HepG2 (cell line): ENCODE measurements around the gene CSMD2. TPM values are rescaled to one million over a fixed set of nuclear protein-coding genes. Genes with fewer than 3 reads are reported as not detected.

Experiments
- CBX1 ChIP-seq: IDR thresholded peaks from one replicate; pipeline ENCODE4 v1.6.1; 2016; ENCODE audit warnings: antibody characterized with exemption, low read depth
- KLF13 ChIP-seq: sonication (generic); formaldehyde crosslinking; IDR thresholded peaks from 2 replicates; pipeline ENCODE4 v1.4.0; 2020; ENCODE audit warnings: mild to moderate bottlenecking, missing genetic modification reagents
- KLF16 ChIP-seq, 2 experiments: sonication (generic) in 1 of 2; formaldehyde crosslinking in 1 of 2; IDR thresholded peaks; 2 replicates each; pipeline versions ENCODE4 v1.6.1 to v1.8.0; 2016 to 2023; ENCODE audit warnings: missing genetic modification reagents in 2 of 2, missing compliant biosample characterization in 1 of 2
- NR2F2 ChIP-seq: IDR thresholded peaks from 2 replicates; pipeline ENCODE4 v1.6.1; 2012; ENCODE audit warnings: low read depth, inconsistent platforms, borderline replicate concordance
- polyA plus RNA-seq, 8 experiments: library from polyadenylated mRNA; depleted of rRNA in 3 of 8; stranded (reverse) in 7 of 8; unstranded in 1 of 8; fragments of >200 nt; fragmentation: Illumina TruSeq in 4 of 8; extraction: Trizol in 4 of 8; gene quantifications; 2 replicates each; pipeline versions ENCODE4 v1.2.1 to v1.2.3, GENCODE V29; 2011 to 2016; ENCODE audit warnings: low read depth in 4 of 8, missing spikeins in 1 of 8, mixed read lengths in 1 of 8; ENCODE audit not compliant: insufficient read depth in 1 of 8
- total RNA-seq, 5 experiments: library from RNA; depleted of rRNA; stranded (reverse); fragments of >200 nt; fragmentation: Illumina TruSeq; extraction: Trizol; gene quantifications; 2 replicates each; pipeline ENCODE4 v1.2.3, GENCODE V29; 2016; ENCODE audit warnings: low read depth in 1 of 5
- TF ChIP-seq, protein P1 (sequence below), 2 experiments: IDR thresholded peaks; 2 replicates each; pipeline ENCODE4 v1.6.1; 2011 to 2012; ENCODE audit warnings: low read length in 2 of 2, borderline replicate concordance in 1 of 2, low read depth in 1 of 2, mild to moderate bottlenecking in 1 of 2, moderate library complexity in 1 of 2
- TF ChIP-seq, protein P2 (sequence below): sonication (generic); formaldehyde crosslinking; IDR thresholded peaks from 2 replicates; pipeline ENCODE4 v1.4.0; 2020; ENCODE audit warnings: mild to moderate bottlenecking, low read depth, missing genetic modification reagents
- TF ChIP-seq, protein P3 (sequence below): sonication (generic); formaldehyde crosslinking; IDR thresholded peaks from 2 replicates; pipeline ENCODE4 v1.8.1; 2023; ENCODE audit warnings: missing genetic modification reagents, mild to moderate bottlenecking, borderline replicate concordance

Gene CSMD2
- total and polyA plus RNA-seq, 2 of the 13 experiments (the other 11 are each of a cell fraction or from before 2014, with no cell fraction given): not detected

DNA sequence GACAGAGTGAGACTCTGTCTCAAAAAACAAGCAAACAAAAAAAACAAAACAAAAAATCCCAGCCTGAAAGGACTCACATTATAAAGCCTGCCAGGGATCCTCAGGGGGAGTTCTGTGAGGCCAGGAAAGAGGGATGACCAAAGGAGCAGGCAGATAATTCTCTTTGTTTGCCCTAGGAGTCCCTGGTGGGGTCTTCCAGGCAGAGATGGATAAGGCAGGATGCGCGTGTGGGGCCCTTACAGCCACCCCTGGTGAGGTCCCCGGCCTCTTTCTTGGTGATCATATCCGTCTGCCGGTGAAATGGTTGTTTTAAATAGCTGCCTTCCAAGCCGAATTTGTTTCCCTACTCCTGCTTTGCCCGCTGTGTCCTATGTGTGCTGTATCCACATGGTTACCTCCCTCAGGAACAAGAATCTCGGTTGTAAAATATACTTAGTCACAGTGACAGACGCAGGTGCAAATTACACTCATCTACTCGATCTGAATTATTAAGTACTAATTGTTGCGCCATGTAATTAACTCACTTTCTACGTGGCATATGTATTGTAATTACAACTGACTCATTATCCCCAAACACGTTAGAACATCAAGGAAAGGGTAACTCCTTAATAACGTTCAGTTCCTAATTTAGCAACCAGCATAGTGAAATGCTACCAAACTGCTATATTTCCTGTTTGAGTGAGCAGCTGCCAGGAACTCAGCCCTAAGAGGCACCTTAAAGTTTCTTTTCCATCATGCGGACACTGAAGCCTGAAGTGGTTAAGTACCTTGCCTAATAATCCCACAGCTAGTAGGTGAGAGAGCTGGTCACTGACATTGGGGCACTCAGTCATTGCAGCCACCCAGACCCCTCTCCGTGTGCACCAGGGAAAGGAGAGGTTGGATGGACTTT, 586.2 kb downstream of the CSMD2 start (continued):
- TF ChIP-seq, protein P1, sequence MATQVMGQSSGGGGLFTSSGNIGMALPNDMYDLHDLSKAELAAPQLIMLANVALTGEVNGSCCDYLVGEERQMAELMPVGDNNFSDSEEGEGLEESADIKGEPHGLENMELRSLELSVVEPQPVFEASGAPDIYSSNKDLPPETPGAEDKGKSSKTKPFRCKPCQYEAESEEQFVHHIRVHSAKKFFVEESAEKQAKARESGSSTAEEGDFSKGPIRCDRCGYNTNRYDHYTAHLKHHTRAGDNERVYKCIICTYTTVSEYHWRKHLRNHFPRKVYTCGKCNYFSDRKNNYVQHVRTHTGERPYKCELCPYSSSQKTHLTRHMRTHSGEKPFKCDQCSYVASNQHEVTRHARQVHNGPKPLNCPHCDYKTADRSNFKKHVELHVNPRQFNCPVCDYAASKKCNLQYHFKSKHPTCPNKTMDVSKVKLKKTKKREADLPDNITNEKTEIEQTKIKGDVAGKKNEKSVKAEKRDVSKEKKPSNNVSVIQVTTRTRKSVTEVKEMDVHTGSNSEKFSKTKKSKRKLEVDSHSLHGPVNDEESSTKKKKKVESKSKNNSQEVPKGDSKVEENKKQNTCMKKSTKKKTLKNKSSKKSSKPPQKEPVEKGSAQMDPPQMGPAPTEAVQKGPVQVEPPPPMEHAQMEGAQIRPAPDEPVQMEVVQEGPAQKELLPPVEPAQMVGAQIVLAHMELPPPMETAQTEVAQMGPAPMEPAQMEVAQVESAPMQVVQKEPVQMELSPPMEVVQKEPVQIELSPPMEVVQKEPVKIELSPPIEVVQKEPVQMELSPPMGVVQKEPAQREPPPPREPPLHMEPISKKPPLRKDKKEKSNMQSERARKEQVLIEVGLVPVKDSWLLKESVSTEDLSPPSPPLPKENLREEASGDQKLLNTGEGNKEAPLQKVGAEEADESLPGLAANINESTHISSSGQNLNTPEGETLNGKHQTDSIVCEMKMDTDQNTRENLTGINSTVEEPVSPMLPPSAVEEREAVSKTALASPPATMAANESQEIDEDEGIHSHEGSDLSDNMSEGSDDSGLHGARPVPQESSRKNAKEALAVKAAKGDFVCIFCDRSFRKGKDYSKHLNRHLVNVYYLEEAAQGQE (IDR thresholded peaks at IDR 0.05; ENCODE audit: borderline replicate concordance in 1 of 2, low read depth in 1 of 2, low read length in 2 of 2): no peak
- TF ChIP-seq, protein P2, sequence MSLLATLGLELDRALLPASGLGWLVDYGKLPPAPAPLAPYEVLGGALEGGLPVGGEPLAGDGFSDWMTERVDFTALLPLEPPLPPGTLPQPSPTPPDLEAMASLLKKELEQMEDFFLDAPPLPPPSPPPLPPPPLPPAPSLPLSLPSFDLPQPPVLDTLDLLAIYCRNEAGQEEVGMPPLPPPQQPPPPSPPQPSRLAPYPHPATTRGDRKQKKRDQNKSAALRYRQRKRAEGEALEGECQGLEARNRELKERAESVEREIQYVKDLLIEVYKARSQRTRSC (CRISPR knock-in tag): no peak
- TF ChIP-seq KLF13 (CRISPR knock-in tag) (no peak), NR2F2 (no peak), CBX1 (no peak), KLF16 (CRISPR knock-in tag; IDR thresholded peaks at IDR 0.05) (no peak)
- TF ChIP-seq, protein P3, sequence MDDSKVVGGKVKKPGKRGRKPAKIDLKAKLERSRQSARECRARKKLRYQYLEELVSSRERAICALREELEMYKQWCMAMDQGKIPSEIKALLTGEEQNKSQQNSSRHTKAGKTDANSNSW (CRISPR knock-in tag): no peak
- TF ChIP-seq, all 625 proteins: peak for 0
